Activated CD4-positive, alpha-beta T cell treated with anti-CD3 and anti-CD28 coated beads, Interleukin-2, amount 50 U/mL, for 48 hours (primary cell): Measurements from ENCODE around the gene CHRNA1.
A peak's percentile ranks its signal among the peaks of the same experiment; 100 is the strongest.

ENCODE experiments used
- DNase-seq, 2 experiments: peaks; one replicate each; pipeline ENCODE4 v3.0.0-alpha.2; 2020

CHRNA1 gene

GRCh38 chr2:174759381-174760065, 4.7 kb downstream of the CHRNA1 start:
- no peak for DNase-seq

GRCh38 chr2:174756743-174757142, 7.5 kb downstream of the CHRNA1 start:
- no peak for DNase-seq

- DNase-seq, result peak; percentile 15 to 25
Observed at GRCh38 chr2:174753038-174753633, 11.1 kb downstream of the CHRNA1 start.

- DNase-seq, result peak; percentile 26 to 38
Observed at GRCh38 chr2:174752403-174753037, 11.8 kb downstream of the CHRNA1 start.

GRCh38 chr2:174750923-174751441, 13.3 kb downstream of the CHRNA1 start:
- DNase-seq, result peak; percentile 46 to 58

GRCh38 chr2:174749793-174750192, 14.5 kb downstream of the CHRNA1 start:
- DNase-seq, result peak; percentile 7 to 13

GRCh38 chr2:174748948-174749347, 15.3 kb downstream of the CHRNA1 start:
- DNase-seq, result peak; percentile 76 to 82

- no peak for DNase-seq
Observed at GRCh38 chr2:174745142-174745541, 19.1 kb downstream of the CHRNA1 start.

GRCh38 chr2:174744111-174744510, 20.2 kb downstream of the CHRNA1 start:
- no peak for DNase-seq

- no peak for DNase-seq
Observed at GRCh38 chr2:174740721-174741120, 23.6 kb downstream of the CHRNA1 start.

GRCh38 chr2:174738841-174739240, 25.4 kb downstream of the CHRNA1 start:
- no peak for DNase-seq

GRCh38 chr2:174731546-174731945, 32.7 kb downstream of the CHRNA1 start:
- no peak for DNase-seq

- no peak for DNase-seq
Observed at GRCh38 chr2:174730698-174731018, 33.6 kb downstream of the CHRNA1 start.

- peak; percentile 66 to 72 for DNase-seq
Observed at GRCh38 chr2:174729797-174730697, 34.2 kb downstream of the CHRNA1 start.

GRCh38 chr2:174728096-174728495, 36.2 kb downstream of the CHRNA1 start:
- DNase-seq, result no peak

- no peak for DNase-seq
Observed at GRCh38 chr2:174726212-174726611, 38.1 kb downstream of the CHRNA1 start.

GRCh38 chr2:174722942-174723592, 41.2 kb downstream of the CHRNA1 start:
- DNase-seq, result no peak

- no peak for DNase-seq
Observed at GRCh38 chr2:174719016-174719415, 45.3 kb downstream of the CHRNA1 start.

GRCh38 chr2:174718591-174718990, 45.7 kb downstream of the CHRNA1 start:
- DNase-seq, result no peak

- DNase-seq, result no peak
Observed at GRCh38 chr2:174717916-174718315, 46.4 kb downstream of the CHRNA1 start.

GRCh38 chr2:174717273-174717672, 47.0 kb downstream of the CHRNA1 start:
- DNase-seq, result peak; percentile 24 to 36

- peak in 1 of 2 experiments; percentile 13 for DNase-seq
Observed at GRCh38 chr2:174716785-174717184, 47.5 kb downstream of the CHRNA1 start.
